Choroid plexus epithelial cell (primary cell): Measurements from ENCODE around the gene GNAZ.
"Not testable (repeated sequence)": the region's sequence is repeated elsewhere in the genome, so short reads cannot be mapped to it uniquely, and the experiment has no call there.

Experiments
- DNase-seq: peaks from one replicate; pipeline ENCODE4 v3.0.0-alpha.2; 2010; ENCODE audit warnings: low read depth
- H3K4me3 ChIP-seq: 2 replicates; pipeline ENCODE4 v1.5.1; 2011; ENCODE audit warnings: low read depth, mild to moderate bottlenecking, control low read depth, low read length, moderate library complexity
- TF ChIP-seq, protein P1 (sequence below): conservative IDR thresholded peaks from 2 replicates; pipeline ENCODE4 v1.5.1; 2011; ENCODE audit warnings: low read depth, mild to moderate bottlenecking, control low read depth, inconsistent platforms, low read length, moderate library complexity

Gene GNAZ

DNA sequence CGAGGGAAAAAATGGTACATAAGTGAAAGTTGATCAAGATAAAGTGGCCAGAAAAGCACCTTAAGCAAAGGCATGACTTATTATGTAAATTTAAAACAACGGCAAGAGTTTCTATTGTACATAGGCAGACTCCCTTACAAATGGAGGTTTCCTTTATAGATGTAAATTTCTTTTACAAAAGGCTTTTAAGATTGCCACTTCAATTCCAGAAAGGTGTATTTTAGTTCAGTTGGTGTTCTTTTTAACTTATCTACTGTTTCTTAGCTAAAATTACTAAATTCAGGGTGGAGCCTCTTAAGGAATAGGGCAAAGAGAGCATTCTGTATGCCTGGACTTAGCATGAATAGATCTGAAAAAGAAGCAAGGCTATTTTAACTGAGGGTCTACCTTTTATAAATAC lies 24.9 kb upstream of the GNAZ start:
- H3K4me3 ChIP-seq: no peak overlapping the region
- TF ChIP-seq, protein P1, sequence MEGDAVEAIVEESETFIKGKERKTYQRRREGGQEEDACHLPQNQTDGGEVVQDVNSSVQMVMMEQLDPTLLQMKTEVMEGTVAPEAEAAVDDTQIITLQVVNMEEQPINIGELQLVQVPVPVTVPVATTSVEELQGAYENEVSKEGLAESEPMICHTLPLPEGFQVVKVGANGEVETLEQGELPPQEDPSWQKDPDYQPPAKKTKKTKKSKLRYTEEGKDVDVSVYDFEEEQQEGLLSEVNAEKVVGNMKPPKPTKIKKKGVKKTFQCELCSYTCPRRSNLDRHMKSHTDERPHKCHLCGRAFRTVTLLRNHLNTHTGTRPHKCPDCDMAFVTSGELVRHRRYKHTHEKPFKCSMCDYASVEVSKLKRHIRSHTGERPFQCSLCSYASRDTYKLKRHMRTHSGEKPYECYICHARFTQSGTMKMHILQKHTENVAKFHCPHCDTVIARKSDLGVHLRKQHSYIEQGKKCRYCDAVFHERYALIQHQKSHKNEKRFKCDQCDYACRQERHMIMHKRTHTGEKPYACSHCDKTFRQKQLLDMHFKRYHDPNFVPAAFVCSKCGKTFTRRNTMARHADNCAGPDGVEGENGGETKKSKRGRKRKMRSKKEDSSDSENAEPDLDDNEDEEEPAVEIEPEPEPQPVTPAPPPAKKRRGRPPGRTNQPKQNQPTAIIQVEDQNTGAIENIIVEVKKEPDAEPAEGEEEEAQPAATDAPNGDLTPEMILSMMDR: no peak
- no peak for DNase-seq

DNA sequence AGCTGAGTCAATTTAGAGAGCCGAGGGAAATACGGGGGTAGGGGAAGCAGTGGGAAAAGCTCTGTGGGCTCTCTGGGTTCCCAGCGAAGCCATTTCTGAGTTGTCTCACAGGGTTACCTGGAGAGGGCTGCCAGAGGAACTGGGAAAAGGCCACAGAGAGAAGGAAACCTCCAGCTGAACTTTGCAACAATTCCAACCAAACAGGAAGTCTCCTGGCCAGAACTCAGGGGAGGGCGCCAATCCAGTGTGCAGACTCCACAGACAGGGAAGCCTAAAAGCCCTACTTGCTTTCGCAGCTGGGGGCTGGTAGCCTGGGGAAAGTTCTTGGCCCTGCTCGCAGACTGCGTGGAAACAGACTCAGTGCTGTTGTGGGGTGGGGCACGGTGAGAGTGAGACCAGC lies 23.1 kb upstream of the GNAZ start:
- no peak for DNase-seq
- TF ChIP-seq, protein P1: no peak
- H3K4me3 ChIP-seq: no peak overlapping the region

DNA sequence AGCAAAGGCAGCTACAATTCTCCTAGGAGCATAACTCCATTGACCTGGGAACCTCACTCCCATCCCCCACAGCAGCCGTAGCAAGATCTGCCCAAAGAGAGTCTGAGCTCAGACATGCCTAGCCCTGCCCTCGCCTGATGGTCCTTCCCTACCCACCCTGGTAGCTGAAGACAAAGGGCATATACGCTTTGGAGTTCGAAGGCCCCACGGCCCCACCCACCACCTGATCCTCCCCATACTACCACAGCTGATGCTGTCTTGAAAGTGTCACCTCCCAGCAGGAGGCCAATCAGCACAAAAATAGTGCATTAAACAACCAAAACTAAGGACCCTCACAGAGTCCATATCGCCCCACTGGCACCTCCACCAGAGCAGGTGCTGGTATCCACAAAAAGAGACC lies 22.6 kb upstream of the GNAZ start:
- no peak for DNase-seq

DNA sequence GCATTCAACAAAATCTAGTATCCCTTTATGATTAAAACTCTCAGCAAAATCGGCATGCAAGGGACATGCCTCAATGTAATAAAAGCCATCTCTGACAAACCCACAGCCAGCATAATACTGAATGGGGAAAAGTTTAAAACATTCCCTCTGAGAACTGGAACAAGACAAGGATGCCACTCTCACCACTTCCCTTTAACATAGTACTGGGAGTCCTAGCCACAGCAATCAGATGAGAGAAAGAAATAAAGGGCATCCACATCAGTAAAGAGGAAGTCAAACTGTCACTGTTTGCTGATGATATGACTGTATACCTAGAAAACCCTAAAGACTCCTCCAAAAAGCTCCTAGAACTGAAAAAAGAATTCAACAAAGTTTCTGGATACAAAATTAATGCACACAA lies 19.8 kb upstream of the GNAZ start:
- not testable (repeated sequence) for DNase-seq, H3K4me3 ChIP-seq

More for the DNA sequence above, 22.6 kb upstream of the GNAZ start:
- TF ChIP-seq, protein P1: no peak
- H3K4me3 ChIP-seq: no peak overlapping the region

DNA sequence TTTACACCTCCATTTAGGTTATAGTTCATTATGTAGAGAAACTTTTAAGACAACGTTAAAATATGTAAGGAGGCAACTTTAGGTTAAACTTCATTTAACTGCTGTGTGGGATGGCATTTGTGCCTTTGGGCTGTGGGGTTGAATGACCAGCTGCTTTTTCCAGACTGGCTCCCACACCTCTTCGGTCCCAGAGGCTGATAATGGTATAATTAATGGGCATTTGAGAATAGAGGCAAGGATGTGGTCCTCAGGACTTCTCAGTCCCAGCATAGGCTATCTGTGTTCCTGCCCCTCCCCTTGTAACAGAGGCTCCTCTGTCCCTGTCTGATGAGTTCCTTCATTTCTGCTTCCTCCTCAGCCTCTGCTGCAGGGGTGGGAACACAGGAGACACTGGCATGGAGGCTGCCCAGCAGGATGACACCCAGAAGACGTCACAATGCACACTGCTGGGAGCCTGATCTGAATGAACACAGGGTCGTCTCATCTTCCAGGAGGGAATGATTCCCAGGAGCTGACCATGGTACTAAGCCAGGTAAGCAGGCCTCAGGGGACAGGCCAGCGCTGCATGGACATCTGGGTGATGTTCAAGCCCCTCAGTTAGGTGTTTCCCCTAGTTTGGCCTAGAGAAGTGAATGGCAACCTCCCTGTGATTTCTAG lies 17.1 kb upstream of the GNAZ start:
- DNase-seq: no peak
- TF ChIP-seq, protein P1: no peak
- H3K4me3 ChIP-seq: no peak overlapping the region

DNA sequence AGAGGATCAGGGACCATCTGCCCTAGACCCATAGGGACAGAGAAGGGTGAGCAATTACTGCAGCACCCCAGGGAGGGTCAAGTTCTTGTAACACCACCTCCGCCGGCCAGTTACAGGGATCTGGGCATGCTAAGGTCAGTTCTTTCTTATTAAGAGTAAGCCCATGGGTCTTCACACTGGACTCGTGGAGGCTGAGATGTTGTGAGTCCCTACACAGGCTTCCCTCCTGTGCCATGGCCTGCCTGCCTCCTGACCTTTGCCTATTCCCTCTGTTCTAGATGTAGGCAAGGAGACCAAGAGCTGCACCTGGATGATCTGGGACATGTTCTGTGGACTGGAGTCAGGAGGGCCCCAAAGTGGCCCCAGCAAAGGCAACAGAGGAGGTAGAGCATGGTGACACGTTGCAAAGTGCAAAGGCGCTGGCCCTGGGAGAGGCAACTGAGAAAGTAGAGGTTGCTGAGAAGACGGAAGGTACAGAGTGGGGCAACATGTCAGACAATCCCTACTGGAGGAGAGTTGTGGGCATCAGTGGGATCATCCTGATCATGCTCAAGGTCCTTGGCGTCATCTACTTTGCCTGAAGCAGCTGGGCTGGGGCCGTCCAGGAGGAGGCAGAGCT lies 16.3 kb upstream of the GNAZ start:
- TF ChIP-seq, protein P1: no peak
- H3K4me3 ChIP-seq: no peak overlapping the region
- DNase-seq: no peak

DNA sequence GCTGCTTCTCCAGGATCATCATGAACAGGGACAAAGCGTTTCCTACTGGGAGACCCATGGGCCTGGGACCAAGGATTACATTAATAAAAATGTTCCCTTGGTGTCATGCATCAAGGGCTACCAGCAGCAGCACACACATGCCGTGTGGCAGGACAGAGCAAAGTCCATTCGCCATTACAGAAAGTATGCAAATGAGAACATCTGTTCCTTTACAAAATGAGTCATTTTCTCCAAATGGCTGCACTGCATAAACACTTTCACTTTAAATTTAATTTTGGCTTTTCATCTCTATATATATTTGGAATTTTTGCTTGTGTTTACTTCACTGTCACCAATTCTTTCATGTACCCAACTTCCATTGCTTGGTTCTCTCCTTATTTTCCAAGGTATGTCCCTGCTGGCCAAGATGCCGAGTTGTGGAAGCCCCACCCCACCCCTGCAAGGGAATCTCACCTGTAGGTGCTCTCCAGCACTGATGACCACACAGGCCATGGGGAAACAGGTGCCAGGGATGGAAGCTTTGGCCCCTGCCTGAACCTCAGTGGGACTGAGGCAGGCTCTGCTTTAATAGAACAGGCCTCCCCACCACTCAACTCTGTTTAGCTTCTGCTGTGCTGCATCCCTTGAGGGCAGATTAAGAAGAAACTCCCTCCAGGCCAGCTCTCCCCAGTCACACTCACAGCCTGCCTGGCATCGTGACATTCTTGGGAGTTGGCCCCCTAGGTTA lies 15.6 kb upstream of the GNAZ start:
- TF ChIP-seq, protein P1: no peak
- DNase-seq: no peak
- no peak overlapping the region for H3K4me3 ChIP-seq
